SH-SY5Y (cell line): ENCODE results near the gene CDH4.

Experiments used
- GATA2 ChIP-seq: IDR thresholded peaks from 2 replicates; pipeline ENCODE4 v1.6.1; 2011; ENCODE audit warnings: mild to moderate bottlenecking, low read depth, low read length
- GATA3 ChIP-seq: IDR thresholded peaks from 2 replicates; pipeline ENCODE4 v1.6.1; 2011; ENCODE audit warnings: low read depth, mild to moderate bottlenecking, low read length, moderate library complexity

- TF ChIP-seq GATA3, result no peak
- TF ChIP-seq GATA2, result no peak
Observed at GRCh38 chr20:61359254-61359653, 107.2 kb downstream of the CDH4 start.
